PFSK-1 (cell line): ENCODE measurements around the gene GADD45G.

ENCODE experiments used
- FOXP2 ChIP-seq: optimal IDR thresholded peaks from 2 replicates; pipeline ENCODE3; 2011; ENCODE audit warnings: borderline replicate concordance, control low read depth, inconsistent platforms; ENCODE audit not compliant: insufficient read depth; ENCODE audit errors: extremely low read length, extremely low read depth
- POLR2AphosphoS5 ChIP-seq: IDR thresholded peaks from 2 replicates; pipeline ENCODE4 v1.6.1; 2012; ENCODE audit warnings: low read depth, mild to moderate bottlenecking, control low read depth, low read length, moderate library complexity
- SIN3A ChIP-seq: IDR thresholded peaks from 2 replicates; pipeline ENCODE4 v1.6.1; 2012; ENCODE audit warnings: mild to moderate bottlenecking, low read length, moderate library complexity, borderline replicate concordance; ENCODE audit not compliant: insufficient read depth
- TAF1 ChIP-seq: IDR thresholded peaks from 2 replicates; pipeline ENCODE4 v1.6.1; 2012; ENCODE audit warnings: low read length, control low read depth, borderline replicate concordance; ENCODE audit not compliant: insufficient read depth
- TF ChIP-seq, protein P1 (sequence below), 2 experiments: IDR thresholded peaks; 2 replicates each; pipeline versions ENCODE4 v1.6.1 to v1.8.0; 2011 to 2012; ENCODE audit warnings: low read depth in 2 of 2, low read length in 2 of 2, control low read depth in 1 of 2, inconsistent platforms in 1 of 2, mild to moderate bottlenecking in 1 of 2, moderate library complexity in 1 of 2; ENCODE audit not compliant: insufficient read depth in 1 of 2

GADD45G gene

DNA sequence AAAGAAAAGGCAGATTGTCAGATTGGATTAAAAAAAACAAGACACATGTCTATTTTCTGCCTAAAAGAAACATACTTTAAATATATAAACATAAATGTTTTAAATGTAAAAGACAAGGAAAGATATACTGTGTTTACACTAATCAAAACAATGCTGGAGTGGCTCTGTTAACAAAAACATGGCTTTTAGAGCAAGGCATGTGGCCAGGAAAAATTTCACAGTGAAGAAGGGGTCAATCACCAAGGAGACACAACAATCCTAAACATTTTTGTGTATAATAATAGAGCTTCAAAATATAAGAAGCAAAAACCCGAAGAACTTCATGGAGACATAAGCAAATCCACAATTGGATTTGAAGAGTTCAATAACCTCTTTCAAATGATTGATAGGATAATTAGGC is 18.5 kb upstream of the GADD45G start:
- TF ChIP-seq TAF1: no peak
- no peak for TF ChIP-seq POLR2AphosphoS5
- TF ChIP-seq, protein P1, sequence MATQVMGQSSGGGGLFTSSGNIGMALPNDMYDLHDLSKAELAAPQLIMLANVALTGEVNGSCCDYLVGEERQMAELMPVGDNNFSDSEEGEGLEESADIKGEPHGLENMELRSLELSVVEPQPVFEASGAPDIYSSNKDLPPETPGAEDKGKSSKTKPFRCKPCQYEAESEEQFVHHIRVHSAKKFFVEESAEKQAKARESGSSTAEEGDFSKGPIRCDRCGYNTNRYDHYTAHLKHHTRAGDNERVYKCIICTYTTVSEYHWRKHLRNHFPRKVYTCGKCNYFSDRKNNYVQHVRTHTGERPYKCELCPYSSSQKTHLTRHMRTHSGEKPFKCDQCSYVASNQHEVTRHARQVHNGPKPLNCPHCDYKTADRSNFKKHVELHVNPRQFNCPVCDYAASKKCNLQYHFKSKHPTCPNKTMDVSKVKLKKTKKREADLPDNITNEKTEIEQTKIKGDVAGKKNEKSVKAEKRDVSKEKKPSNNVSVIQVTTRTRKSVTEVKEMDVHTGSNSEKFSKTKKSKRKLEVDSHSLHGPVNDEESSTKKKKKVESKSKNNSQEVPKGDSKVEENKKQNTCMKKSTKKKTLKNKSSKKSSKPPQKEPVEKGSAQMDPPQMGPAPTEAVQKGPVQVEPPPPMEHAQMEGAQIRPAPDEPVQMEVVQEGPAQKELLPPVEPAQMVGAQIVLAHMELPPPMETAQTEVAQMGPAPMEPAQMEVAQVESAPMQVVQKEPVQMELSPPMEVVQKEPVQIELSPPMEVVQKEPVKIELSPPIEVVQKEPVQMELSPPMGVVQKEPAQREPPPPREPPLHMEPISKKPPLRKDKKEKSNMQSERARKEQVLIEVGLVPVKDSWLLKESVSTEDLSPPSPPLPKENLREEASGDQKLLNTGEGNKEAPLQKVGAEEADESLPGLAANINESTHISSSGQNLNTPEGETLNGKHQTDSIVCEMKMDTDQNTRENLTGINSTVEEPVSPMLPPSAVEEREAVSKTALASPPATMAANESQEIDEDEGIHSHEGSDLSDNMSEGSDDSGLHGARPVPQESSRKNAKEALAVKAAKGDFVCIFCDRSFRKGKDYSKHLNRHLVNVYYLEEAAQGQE (IDR thresholded peaks at IDR 0.05; ENCODE audit: insufficient read depth in 1 of 2, low read depth in 2 of 2, low read length in 2 of 2): no peak
- no peak for TF ChIP-seq SIN3A
- TF ChIP-seq FOXP2: no peak

DNA sequence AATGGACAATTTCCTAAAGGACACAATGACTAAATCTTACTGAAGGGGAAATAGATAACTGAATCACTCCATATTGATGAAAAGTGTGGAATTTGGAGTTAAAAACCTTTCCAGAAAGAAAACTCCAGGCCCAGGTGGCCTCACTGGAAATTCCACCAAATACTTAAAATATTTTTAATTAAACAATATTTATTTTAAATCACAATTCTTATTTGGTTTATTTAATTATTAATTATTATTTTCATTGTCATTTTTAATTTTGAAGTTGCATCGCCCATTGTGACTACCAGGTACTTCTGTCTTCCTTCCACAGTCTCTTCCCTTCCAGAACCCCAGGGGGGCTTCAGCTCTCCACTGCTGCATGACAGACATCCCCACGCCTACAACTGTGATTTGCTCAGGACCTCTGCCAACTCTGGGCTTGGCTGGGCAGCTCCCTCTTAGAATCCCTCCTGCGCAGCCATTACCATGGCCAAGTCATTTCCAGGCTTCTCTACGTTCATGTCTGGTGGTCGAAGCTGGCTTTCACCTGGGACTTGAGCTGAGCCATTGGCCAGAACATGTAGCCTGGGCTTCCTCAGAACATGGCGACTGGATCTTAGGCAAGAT is 16.4 kb upstream of the GADD45G start:
- no peak for TF ChIP-seq TAF1

DNA sequence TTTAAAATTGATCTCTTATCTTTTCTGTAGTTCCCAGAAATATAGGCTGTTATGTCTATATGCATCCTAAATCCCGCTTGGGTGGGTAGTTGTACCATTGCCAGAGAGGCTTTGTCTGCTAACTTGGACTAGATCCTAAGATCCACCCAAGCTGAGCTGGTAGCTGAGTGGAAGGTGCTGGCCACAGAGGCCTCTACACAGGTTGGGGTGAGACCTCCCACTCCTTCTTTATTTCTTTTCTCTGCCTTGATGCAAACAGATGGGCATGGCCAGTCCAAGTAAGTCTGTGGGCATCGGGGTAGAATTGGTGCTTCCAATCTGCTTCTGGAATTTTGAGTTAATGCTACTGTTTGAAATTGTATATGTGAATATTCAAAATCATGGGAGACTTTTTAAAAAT is 14.4 kb upstream of the GADD45G start:
- TF ChIP-seq POLR2AphosphoS5 (no peak), TAF1 (no peak), SIN3A (no peak), FOXP2 (no peak)
- TF ChIP-seq, protein P1 (IDR thresholded peaks at IDR 0.05; ENCODE audit: insufficient read depth in 1 of 2, low read depth in 2 of 2, low read length in 2 of 2): no peak

DNA sequence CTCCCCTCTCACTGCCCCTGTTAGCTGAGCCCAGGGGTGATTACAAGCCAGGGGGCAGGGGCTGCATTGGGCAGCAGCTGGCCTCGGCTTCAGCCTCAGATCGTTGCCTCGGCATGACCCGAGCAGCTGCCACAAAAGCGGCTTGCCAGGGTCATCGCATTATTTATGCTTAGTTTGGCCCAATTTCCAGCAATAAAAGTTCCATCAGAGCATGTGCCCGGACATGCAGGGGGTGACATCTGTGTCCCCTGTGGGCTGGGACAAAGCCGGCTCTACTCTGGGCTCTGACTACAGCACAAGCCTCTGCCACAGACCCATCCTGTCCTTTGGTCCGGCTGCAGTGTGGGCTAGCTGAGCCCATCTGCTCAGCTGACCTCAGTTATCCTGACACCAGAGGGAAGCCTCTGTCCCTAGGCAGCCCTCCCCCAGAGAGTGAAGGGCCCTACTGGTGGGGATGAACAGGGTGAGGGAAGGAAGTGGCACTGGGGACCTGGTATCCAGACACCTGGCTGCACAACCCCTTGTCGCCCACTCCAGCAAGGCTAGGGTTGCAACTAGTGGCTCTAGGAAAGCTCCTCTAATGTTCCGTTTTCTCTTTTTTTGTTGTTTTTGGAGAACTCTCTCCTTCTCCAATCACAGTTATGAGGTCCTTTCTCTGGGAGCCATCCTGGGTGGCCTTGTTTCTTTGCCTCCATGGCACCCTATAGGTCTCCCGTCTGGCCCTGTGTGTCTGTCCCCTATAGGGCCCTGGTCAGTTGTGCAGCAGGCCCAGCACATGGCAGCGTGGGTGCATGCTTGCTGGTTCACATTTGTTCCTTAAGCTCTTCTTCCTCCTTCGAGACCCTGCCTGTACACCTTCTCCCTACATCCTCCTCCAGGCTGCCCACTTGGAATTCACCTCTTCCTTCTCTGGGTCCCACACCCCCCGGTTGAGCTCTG is 13.3 kb upstream of the GADD45G start:
- TF ChIP-seq POLR2AphosphoS5: no peak
- no peak for TF ChIP-seq FOXP2
- TF ChIP-seq, protein P1 (IDR thresholded peaks at IDR 0.05; ENCODE audit: insufficient read depth in 1 of 2, low read depth in 2 of 2, low read length in 2 of 2): no peak
- TF ChIP-seq SIN3A: no peak
- TF ChIP-seq TAF1: no peak

DNA sequence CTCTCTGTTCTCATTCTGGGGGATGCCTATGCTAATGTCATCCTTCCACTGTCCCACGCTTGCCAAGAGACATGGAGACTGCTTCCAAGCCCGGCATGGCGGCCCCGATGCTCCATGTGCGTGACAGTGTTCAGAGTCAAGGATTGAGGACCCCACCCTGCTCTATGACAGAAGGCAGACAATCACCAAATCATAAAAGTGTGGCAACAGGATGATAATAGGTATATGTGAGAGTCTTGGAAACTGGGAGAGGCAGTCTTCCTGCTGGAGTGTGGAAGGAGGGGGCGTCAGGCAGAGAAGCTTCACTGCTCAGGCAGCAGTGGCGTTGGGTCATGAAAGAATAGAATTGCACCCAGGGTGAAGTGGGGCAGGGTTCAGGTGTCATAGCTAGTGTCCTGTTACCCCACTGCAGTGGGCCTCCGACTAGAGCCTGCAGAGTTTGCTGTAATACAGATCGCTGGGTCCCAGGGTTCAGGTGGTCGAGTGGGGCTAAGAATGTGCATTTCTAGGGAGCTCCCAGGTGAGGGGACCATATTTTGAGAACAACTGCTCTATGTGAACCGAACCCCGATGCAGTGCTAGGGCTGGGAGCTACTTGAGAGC is 12.5 kb upstream of the GADD45G start:
- no peak for TF ChIP-seq POLR2AphosphoS5
- TF ChIP-seq, protein P1 (IDR thresholded peaks at IDR 0.05; ENCODE audit: insufficient read depth in 1 of 2, low read depth in 2 of 2, low read length in 2 of 2): no peak
- no peak for TF ChIP-seq FOXP2
- TF ChIP-seq SIN3A: no peak
- no peak for TF ChIP-seq TAF1
